ENCODE data around the gene SNRPA. TPM values are rescaled to one million over a fixed set of nuclear protein-coding genes. Genes with fewer than 3 reads are reported as not detected.

Gene SNRPA
- total RNA-seq = 24.7 and 34.7 TPM in 2 replicates

DNA sequence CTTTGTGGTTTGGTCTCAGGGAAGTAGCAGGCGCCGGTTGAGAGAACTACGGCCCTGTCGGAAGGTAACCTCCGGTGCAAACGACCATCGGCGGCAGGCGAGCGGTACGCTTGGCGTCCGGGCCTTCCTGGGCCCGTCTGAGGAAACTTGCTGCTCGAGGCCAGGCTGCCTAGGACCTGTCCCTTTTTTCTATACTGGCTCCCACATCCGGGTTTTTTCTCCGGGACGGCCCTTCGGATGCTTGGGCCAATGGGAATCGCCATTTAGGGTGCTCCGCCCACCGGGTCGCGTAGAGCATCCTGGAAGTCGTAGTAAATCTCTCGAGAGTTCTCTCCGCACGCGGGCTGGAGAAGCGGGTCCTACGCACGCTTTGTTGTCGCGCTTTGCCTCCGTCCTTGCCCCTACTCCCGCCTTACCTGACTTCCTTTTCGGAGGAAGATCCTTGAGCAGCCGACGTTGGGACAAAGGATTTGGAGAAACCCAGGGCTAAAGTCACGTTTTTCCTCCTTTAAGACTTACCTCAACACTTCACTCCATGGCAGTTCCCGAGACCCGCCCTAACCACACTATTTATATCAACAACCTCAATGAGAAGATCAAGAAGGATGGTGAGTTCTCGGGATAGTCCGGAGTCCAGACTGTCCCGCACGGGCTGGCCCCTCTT, at the start of gene SNRPA:
TSS of gene SNRPA (plus strand) at position 330 of the 664 bp plus-strand sequence. CDS start at position 536, 206 bp downstream.

DNA sequence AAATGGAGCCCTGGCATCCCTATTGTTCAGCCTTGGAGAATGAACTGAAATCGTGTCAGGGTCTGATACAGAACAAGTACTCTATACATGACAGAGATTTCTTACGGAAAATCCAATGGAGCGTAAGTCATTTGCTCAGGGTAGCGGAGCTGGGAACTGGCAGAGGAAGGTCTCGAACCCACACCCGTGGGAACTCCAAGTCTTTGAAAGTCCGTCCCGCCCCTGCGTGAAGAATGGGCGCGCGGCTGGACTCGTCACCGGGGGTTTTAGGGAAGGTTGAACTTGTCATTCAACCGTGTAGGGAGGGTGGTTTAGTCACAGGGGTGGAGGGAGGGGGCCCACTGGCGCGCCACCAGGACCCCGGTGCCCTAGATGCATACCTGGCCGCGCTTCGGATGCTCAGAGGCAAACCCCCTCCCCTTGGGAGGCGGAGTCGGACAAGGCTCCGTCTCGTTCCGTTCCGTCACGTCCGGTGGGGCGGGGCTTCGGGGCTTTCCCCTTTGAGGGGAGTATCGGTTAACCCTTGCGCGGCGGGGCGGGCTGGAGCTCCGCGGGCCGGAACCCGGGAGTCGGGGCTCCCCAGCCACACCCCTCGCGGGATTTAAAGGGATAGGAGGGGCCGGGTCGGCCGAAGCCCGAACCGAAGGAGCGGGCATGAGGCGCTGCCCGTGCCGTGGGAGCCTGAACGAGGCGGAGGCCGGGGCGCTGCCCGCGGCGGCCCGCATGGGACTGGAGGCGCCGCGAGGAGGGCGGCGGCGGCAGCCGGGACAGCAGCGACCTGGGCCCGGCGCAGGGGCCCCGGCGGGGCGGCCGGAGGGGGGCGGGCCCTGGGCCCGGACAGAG, 34.3 kb upstream of the SNRPA start, which contains the start of the genes COQ8B and ITPKC:
TSS of gene COQ8B (minus strand) at position 405 of the 843 bp plus-strand sequence. CDS start 2,254 bp downstream, outside the sequence.
TSS of gene ITPKC (plus strand) at position 631 of the 843 bp plus-strand sequence. CDS start at position 655, 24 bp downstream.

DNA sequence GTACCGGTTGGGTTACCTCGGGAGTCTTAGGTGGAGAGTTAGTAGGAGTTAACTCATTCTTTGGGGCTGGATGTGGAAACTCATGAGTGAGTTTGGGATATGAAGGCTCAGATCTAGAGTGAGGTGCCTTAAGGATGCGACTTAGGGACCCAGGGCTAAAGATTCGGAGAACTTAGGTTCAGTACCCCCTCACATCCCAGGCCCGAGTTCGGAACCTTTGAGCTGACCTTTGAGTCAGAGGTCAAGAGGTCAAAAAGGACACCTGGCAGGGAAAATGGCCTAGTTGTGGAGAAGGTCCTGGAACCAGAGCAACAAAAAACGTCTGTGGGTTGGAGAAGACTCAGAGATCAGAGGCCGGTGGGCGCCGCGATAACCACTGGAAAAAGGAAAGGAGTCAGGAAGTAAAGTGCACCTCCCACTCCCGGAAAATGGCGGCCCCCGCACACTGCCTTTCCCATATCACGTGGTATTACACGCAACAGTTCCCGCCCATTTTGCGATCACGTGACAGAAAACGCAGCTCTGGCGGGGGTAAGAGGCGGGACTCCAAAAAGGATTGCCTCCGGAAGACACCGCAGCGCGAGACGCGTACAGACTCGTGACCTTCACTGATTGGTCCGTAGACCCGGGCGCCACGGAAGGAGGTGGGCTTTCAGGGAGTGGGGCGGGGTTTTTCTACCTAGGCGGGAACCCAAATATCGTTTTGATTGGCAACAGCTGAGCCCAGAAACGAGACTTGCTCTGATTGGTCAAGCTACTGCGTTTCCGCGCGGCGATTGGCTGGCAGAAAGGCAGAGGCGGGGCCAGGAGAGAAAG, 737 bp upstream of the SNRPA start, which contains the start of gene ACTMAP:
TSS of gene ACTMAP (minus strand) at position 420 of the 816 bp plus-strand sequence. CDS start 674 bp downstream, outside the sequence.

DNA sequence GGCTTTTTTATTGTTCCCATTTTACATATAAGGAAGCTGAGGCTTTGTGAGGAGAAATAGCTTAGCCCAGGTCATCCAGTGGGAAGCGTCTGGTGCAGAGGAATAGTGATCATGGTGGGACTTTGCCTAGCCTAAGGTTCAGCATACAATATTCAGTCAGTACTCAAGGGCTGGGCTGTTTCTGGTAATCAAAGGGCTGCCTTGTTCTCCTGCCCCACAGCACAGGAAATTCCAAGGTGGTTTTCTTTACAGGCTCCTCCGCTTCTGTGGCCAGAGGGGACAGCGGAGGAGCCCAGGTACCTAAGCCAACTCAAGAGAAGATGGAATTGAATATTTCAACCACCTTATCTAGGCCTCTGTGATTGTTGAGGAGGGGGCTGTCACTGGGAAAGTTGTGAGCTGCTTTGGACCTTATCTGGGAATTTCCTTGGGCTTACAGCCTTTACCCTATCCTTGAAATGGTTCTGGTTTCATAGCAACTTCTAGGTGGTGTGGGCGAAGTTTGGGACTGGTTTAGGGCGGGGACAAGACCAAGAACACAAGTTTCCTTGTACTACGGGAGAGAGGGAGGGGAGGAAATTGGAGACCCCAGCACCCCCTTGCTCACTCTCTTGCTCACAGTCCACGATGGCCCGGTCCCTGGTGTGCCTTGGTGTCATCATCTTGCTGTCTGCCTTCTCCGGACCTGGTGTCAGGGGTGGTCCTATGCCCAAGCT, 24.1 kb downstream of the SNRPA start, which contains the start of gene MIA:
TSS of gene MIA (plus strand) at position 606 of the 716 bp plus-strand sequence. CDS start at position 628, 22 bp downstream.

DNA sequence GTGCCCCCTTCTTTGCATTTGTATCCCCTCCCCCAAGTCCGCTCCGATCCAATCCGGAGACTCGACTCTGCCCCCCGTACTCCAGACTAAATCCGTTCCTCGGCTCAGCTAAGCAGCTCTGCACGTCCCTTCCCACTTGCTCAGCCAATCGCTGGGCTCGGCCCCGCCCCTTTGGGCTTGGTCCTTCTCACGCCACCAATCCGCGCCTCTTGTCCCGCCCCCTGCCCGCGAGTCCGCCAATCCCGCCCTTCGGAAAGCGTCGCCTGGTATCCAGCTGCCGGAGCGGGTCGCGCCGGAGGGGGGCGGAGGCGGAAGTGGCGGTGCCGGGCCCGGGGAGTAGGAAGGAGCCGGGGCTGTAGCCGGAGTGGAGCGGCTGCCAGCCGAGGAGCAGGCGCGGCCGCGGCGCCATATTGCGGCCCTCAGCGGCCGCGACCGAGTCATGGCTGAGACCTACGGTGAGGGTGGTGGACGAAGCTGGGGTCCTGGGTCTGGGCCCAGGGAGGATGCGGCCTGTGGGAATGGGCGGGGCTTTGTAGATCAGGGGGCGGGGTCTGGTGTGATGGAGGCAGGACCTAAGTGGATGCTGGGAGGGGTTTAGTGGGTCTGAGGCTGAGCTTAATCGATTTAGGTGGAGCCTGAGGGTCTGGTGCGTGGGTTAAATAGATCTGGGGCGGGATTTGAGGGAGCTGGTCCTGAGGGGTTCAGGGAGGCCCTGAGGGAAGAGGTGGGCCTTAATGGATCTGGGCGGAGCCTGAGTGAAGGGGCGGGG, 27.1 kb downstream of the SNRPA start, which contains the start of gene RAB4B:
TSS of gene RAB4B (plus strand) at position 311 of the 769 bp plus-strand sequence. CDS start at position 440, 129 bp downstream.

DNA sequence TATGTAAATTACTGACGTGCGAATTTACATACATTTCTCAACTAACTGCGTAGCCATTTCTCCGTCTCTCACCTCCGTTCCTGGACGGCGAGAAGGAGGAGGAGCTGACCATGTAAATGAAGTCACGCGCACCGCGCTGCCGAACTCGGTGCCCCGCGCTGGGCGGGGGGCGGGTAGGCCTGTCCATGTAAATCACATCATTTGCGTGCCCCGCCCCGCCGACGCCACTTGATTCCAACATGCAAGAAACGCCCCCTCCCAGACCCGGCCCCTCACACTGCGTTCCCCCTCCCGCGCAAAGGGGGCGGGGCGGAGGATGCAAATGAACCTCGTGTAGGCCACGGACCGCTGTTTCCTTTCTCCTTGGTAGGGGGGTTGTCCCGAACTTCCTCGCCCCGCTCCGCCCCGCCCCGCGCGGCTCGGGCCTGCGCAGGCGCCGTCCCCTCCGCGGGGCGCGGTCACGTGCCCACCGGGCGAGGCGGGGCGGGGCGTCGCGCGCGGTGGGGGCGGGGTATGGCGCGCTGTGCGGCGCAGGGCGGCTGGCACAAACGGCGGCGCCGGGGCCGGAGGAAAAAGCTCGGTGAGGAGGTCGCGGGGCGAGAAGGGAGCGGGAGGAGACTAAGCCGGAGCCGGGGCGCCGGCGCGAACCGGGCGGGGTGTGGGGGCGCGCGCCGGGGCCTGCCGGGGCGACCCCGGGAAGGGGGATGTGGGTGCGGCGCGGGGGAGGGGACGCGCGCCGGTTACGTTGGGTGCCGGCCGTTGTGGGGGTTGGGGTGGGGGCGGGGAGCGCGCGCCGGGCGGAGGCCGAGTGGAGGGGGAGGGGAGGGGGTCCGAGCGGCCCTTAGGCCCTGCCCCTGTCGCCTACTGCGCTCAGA, 47.9 kb downstream of the SNRPA start, which contains the start of gene EGLN2:
TSS of gene EGLN2 (plus strand) at position 509 of the 875 bp plus-strand sequence. CDS start 1,382 bp downstream, outside the sequence.

Other genes starting within 250 kb of the SNRPA start
- 31.1 and 41.3 TPM in 2 replicates for gene SHKBP1, start 174.3 kb upstream of the SNRPA start, total RNA-seq
- 23.3 and 74.9 TPM in 2 replicates for gene LTBP4, start 149.8 kb upstream of the SNRPA start, total RNA-seq
- gene NUMBL, start 60.6 kb upstream of the SNRPA start, total RNA-seq = 50.4 and 65.7 TPM in 2 replicates
- gene COQ8B, start 34.3 kb upstream of the SNRPA start, total RNA-seq = 31.7 and 33.8 TPM in 2 replicates
- gene ITPKC, start 34.1 kb upstream of the SNRPA start, total RNA-seq = 13.0 and 16.6 TPM in 2 replicates
- 1.8 and 2.9 TPM in 2 replicates for gene ACTMAP, start 726 bp upstream of the SNRPA start, total RNA-seq
- gene MIA, start 24.3 kb downstream of the SNRPA start, total RNA-seq = 0.33 TPM in 1 of 2 replicates, not detected in the other
- 9.6 and 11.2 TPM in 2 replicates for gene RAB4B, start 27.0 kb downstream of the SNRPA start, total RNA-seq
- gene EGLN2, start 48.0 kb downstream of the SNRPA start, total RNA-seq = 70.8 and 81.6 TPM in 2 replicates
- not detected in 2 replicates for gene CYP2A6, start 99.2 kb downstream of the SNRPA start, total RNA-seq
- gene CYP2A7, start 131.0 kb downstream of the SNRPA start, total RNA-seq = not detected in 2 replicates
- not detected in 2 replicates for gene CYP2B6, start 240.1 kb downstream of the SNRPA start, total RNA-seq

Measured in smooth muscle cell of the pulmonary artery (primary cell).